Esophagus muscularis mucosa (tissue), 4 donors: ENCODE measurements around the gene TMEM125. TPM values are rescaled to one million over a fixed set of nuclear protein-coding genes. Genes with fewer than 3 reads are reported as not detected.

Source experiments
- DNase-seq: peaks from one replicate; pipeline ENCODE4 v3.0.0-alpha.2; 2017; ENCODE audit errors: extremely low spot score
- H3K27ac ChIP-seq, 4 donors: fragments of 200-600 bp; sonication (generic); replicated peaks in 1 of 4; 1 replicate in 3 of 4; 2 replicates in 1 of 4; pipeline ENCODE4 v1.5.1; 2016 to 2019; ENCODE audit warnings: mild to moderate bottlenecking in 1 of 4
- H3K27me3 ChIP-seq, 4 donors: fragments of 200-600 bp; sonication (generic); one replicate each; pipeline versions ENCODE4 v1.5.1 to v1.6.0; 2016 to 2019
- H3K36me3 ChIP-seq, 4 donors: fragments of 200-600 bp; sonication (generic); one replicate each; pipeline ENCODE4 v1.5.1; 2016 to 2019
- H3K4me1 ChIP-seq, 4 donors: fragments of 200-600 bp; sonication (generic); one replicate each; pipeline ENCODE4 v1.5.1; 2016 to 2019
- H3K4me3 ChIP-seq, 4 donors: fragments of 200-600 bp; sonication (generic); 1 replicate in 2 of 4; 2 replicates in 2 of 4; pipeline ENCODE4 v1.5.1; 2016 to 2019; ENCODE audit warnings: mild to moderate bottlenecking in 4 of 4, moderate library complexity in 1 of 4
- H3K9me3 ChIP-seq, 4 donors: fragments of 200-600 bp; sonication (generic); 1 replicate in 3 of 4; 2 replicates in 1 of 4; pipeline ENCODE4 v1.5.1; 2016 to 2019
- EP300 ChIP-seq: sonication (generic); formaldehyde crosslinking; IDR thresholded peaks from one replicate; pipeline ENCODE4 v1.6.1; 2017; ENCODE audit warnings: antibody characterized with exemption
- POLR2A ChIP-seq: fragments of 450-650 bp; IDR thresholded peaks from one replicate; pipeline ENCODE4 v1.6.1; 2017; ENCODE audit warnings: antibody characterized with exemption, moderate library complexity, mild to moderate bottlenecking, low read depth
- POLR2AphosphoS5 ChIP-seq, 2 donors: sonication (generic); formaldehyde crosslinking; IDR thresholded peaks; one replicate each; pipeline ENCODE4 v1.6.1; 2017; ENCODE audit warnings: antibody characterized with exemption in 2 of 2
- WGBS: methylation state at CpG from one replicate; pipeline ENCODE4 v1.1.5; 2018; 5-methylcytosine and 5-hydroxymethylcytosine counted together
- intact Hi-C: fragments of 100-400 bp; cut with DNase I; formaldehyde crosslinking; loops from one replicate; pipeline ENCODE4 v1.15.1; 2023
- total RNA-seq, 4 donors: library from RNA; depleted of rRNA; stranded (reverse); fragments of >200 nt; gene quantifications; one replicate each; pipeline versions ENCODE4 v1.1.0 to v1.2.1, GENCODE V29; 2016
- TF ChIP-seq, protein P1 (sequence below), 3 experiments: fragments of 200-600 bp in 2 of 3; fragments of 450-650 bp in 1 of 3; sonication (generic) in 2 of 3; IDR thresholded peaks; one replicate each; pipeline ENCODE4 v1.5.1; 2017 to 2019; ENCODE audit warnings: antibody characterized with exemption in 3 of 3, mild to moderate bottlenecking in 2 of 3, moderate library complexity in 1 of 3

The TMEM125 gene
- total RNA-seq, 4 donors from 2014 or later: 0.26 to 0.40 TPM; not detected in 2

- intact Hi-C loops: no loop called here
- no peaks in the 10 kb centered on the region for H3K9me3 ChIP-seq
Observed at GRCh38 chr1:43303471-43304313, 33.9 kb downstream of the TMEM125 start.

GRCh38 chr1:43304314-43304681, 34.5 kb downstream of the TMEM125 start:
- H3K4me3 ChIP-seq: peak overlapping the region in 2 of 4 donors; percentile 40 to 50
- no peaks in the 10 kb centered on the region for H3K9me3 ChIP-seq
- 51% methylated on average over 8 of the region's 8 CpGs for WGBS
- peaks cover 21 to 29% (median 23%) of the 10 kb centered on the region in 4 donors for H3K4me1 ChIP-seq
- peak overlapping the region in 1 of 4 donors; percentile 20 for H3K27ac ChIP-seq
- peaks cover 0 to 37% (median 6%) of the 10 kb centered on the region in 4 donors for H3K36me3 ChIP-seq
- no peaks in the 10 kb centered on the region for H3K27me3 ChIP-seq
- no peak for DNase-seq
- intact Hi-C loops: no loop called here
- no peak for TF ChIP-seq POLR2AphosphoS5 (IDR thresholded peaks at IDR 0.05)

More at GRCh38 chr1:43303471-43304313, 33.9 kb downstream of the TMEM125 start:
- Histone ChIP-seq H3K4me1 (peaks cover 23 to 34% (median 26%) of the 10 kb centered on the region in 4 donors), H3K4me3 (peak overlapping the region; percentile 0 to 50 (median 28)), H3K27ac (peak overlapping the region in 2 of 4 donors; percentile 20 to 32), H3K36me3 (peaks cover 0 to 31% (median 6%) of the 10 kb centered on the region in 4 donors), H3K27me3 (no peaks in the 10 kb centered on the region)
- no peak for TF ChIP-seq POLR2A
- TF ChIP-seq, protein P1, sequence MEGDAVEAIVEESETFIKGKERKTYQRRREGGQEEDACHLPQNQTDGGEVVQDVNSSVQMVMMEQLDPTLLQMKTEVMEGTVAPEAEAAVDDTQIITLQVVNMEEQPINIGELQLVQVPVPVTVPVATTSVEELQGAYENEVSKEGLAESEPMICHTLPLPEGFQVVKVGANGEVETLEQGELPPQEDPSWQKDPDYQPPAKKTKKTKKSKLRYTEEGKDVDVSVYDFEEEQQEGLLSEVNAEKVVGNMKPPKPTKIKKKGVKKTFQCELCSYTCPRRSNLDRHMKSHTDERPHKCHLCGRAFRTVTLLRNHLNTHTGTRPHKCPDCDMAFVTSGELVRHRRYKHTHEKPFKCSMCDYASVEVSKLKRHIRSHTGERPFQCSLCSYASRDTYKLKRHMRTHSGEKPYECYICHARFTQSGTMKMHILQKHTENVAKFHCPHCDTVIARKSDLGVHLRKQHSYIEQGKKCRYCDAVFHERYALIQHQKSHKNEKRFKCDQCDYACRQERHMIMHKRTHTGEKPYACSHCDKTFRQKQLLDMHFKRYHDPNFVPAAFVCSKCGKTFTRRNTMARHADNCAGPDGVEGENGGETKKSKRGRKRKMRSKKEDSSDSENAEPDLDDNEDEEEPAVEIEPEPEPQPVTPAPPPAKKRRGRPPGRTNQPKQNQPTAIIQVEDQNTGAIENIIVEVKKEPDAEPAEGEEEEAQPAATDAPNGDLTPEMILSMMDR (IDR thresholded peaks at IDR 0.05): no peak
- no peak for TF ChIP-seq EP300
- no peak for TF ChIP-seq POLR2AphosphoS5 (IDR thresholded peaks at IDR 0.05)
- DNase-seq: no peak
- 79% methylated on average over 8 of the region's 8 CpGs for WGBS

- Histone ChIP-seq H3K4me1 (peaks cover 16 to 23% (median 19%) of the 10 kb centered on the region in 4 donors), H3K27me3 (no peaks in the 10 kb centered on the region), H3K4me3 (no peak overlapping the region), H3K9me3 (no peaks in the 10 kb centered on the region), H3K27ac (peak overlapping the region in 1 of 4 donors; percentile 20), H3K36me3 (peaks cover 0 to 42% (median 8%) of the 10 kb centered on the region in 4 donors)
- intact Hi-C loops: no loop called here
- 93% methylated on average over 20 of the region's 46 CpGs for WGBS
- TF ChIP-seq POLR2A (no peak), EP300 (no peak), POLR2AphosphoS5 (IDR thresholded peaks at IDR 0.05) (no peak)
- TF ChIP-seq, protein P1 (IDR thresholded peaks at IDR 0.05): no peak
- DNase-seq: no peak
Observed at GRCh38 chr1:43304771-43305300, 35.1 kb downstream of the TMEM125 start.

DNA sequence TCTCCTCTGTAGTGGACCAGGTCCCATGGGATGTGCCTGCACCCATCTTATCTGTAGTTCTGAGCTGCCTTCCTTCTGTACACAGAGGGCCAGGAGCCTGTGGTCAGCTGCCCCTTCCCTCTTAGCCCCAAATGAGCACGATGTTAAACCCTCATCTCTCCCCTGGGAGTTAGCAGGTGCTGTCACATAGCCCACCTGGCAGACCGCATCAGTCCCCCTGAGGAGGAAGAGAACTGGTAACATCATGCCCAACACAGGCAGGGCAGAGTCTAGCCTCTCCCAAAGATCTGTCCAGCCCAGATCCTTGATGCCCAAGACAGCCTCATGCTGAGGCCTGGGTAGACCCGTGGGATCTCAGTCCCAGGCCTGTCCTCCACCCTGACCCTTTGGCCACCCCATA, 35.7 kb downstream of the TMEM125 start:
- Histone ChIP-seq H3K4me3 (no peak overlapping the region), H3K36me3 (peaks cover 0 to 49% (median 8%) of the 10 kb centered on the region in 4 donors), H3K27ac (no peak overlapping the region), H3K4me1 (peaks cover 13 to 18% (median 15%) of the 10 kb centered on the region in 4 donors), H3K9me3 (no peaks in the 10 kb centered on the region), H3K27me3 (no peaks in the 10 kb centered on the region)
- 80% methylated on average over 3 of the region's 3 CpGs for WGBS
- DNase-seq: no peak
- intact Hi-C loops: no loop called here
- TF ChIP-seq POLR2A (no peak), POLR2AphosphoS5 (IDR thresholded peaks at IDR 0.05) (no peak), EP300 (no peak)
- TF ChIP-seq, protein P1 (IDR thresholded peaks at IDR 0.05): no peak

DNA sequence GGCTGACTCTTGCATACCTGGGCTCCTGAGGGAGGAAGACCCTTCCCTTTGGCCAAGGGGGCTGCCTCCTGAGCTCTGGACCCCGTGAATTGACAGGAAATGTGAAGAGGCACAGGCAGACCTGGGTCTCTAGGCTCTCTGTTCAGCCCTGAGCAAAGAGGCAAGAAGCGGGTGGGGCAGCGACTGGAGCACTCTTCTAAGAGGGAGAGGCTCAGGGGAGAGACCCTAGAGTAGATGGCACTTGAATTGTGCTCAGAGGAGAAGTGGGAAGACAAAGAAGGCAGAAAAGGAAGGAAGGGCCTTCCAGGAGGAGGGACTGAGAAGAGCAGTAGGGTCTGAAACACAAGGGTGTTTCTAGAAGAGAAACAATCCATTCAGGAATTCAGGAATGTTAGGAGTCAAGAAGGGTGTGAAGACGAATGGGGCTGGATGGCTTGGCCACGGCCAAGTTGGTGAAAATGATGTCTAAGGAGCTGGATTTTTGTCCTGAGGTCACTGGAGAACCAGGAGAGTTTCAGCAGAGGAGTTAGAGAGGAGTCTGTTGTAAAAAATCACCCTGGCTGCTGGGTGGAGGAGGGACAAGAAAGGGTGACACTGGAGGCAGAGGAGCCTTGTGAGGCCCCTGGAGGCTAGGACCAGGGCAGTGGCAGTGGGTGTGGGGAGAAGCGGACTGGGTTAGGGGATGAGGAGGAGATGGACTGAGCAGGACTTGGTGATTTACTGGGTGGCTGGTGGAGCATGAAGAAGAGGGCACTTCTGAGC, 36.3 kb downstream of the TMEM125 start:
- intact Hi-C loops: no loop called here
- WGBS: 80% methylated on average over 6 of the region's 6 CpGs
- Histone ChIP-seq H3K27me3 (no peaks in the 10 kb centered on the region), H3K4me3 (no peak overlapping the region), H3K4me1 (peaks cover 13 to 18% (median 15%) of the 10 kb centered on the region in 4 donors), H3K9me3 (no peaks in the 10 kb centered on the region), H3K27ac (no peak overlapping the region), H3K36me3 (peaks cover 0 to 54% (median 8%) of the 10 kb centered on the region in 4 donors)
- no peak for TF ChIP-seq EP300
- no peak for TF ChIP-seq POLR2AphosphoS5 (IDR thresholded peaks at IDR 0.05)
- TF ChIP-seq, protein P1 (IDR thresholded peaks at IDR 0.05): no peak
- no peak for TF ChIP-seq POLR2A
- DNase-seq: no peak
